CD4-positive, CD25-positive, alpha-beta regulatory T cell (primary cell): ENCODE data around the gene PRR15L. TPM values are rescaled to one million over a fixed set of nuclear protein-coding genes. Genes with fewer than 3 reads are reported as not detected.
A peak's percentile ranks its signal among the peaks of the same experiment; 100 is the strongest.

ENCODE experiments used
- ATAC-seq, 2 donors: fragments of 150-1000 bp; cut with Tn5 transposase; one replicate each; pipeline ENCODE4 v1.10.0; 2021; ENCODE audit warnings: low read depth in 2 of 2, moderate number of reproducible peaks in 2 of 2, moderate library complexity in 1 of 2
- DNase-seq, 3 donors: peaks; one replicate each; pipeline versions ENCODE4 v3.0.0 to v3.0.0-alpha.2; 2012 to 2022; ENCODE audit warnings: mixed read lengths in 1 of 3
- H3K27ac ChIP-seq: one replicate; pipeline ENCODE4 v1.7.0; 2013; ENCODE audit warnings: mild to moderate bottlenecking, low read length; ENCODE audit not compliant: insufficient read depth, poor library complexity, severe bottlenecking
- H3K27me3 ChIP-seq: one replicate; pipeline ENCODE4 v1.7.0; 2013; ENCODE audit warnings: low read length; ENCODE audit not compliant: control insufficient read depth, insufficient read depth
- H3K36me3 ChIP-seq: one replicate; pipeline ENCODE4 v1.7.0; 2013; ENCODE audit warnings: mild to moderate bottlenecking, low read length, moderate library complexity; ENCODE audit not compliant: control insufficient read depth, insufficient read depth
- H3K4me1 ChIP-seq: 2 replicates; pipeline ENCODE4 v1.7.0; 2013; ENCODE audit warnings: mild to moderate bottlenecking, low read length; ENCODE audit not compliant: insufficient read depth, control insufficient read depth, poor library complexity, severe bottlenecking
- H3K4me3 ChIP-seq: one replicate; pipeline ENCODE4 v1.7.0; 2013; ENCODE audit warnings: low read depth, mild to moderate bottlenecking, low read length, moderate library complexity
- H3K9me3 ChIP-seq, 2 experiments: 1 replicate in 1 of 2; 2 replicates in 1 of 2; pipeline ENCODE4 v1.7.0; 2013; ENCODE audit warnings: low read length in 2 of 2, mild to moderate bottlenecking in 1 of 2, moderate library complexity in 1 of 2; ENCODE audit not compliant: control insufficient read depth in 2 of 2
- H3K27ac Mint-ChIP-seq, 3 donors: one replicate each; pipeline ENCODE4 v1.8.0; 2020 to 2022; ENCODE audit warnings: mild to moderate bottlenecking in 3 of 3, mixed read lengths in 3 of 3, moderate library complexity in 2 of 3
- H3K27me3 Mint-ChIP-seq: one replicate; pipeline ENCODE4 v1.8.0; 2022; ENCODE audit warnings: mild to moderate bottlenecking, mixed read lengths
- H3K36me3 Mint-ChIP-seq: one replicate; pipeline ENCODE4 v1.8.0; 2020; ENCODE audit warnings: mixed read lengths
- H3K4me1 Mint-ChIP-seq, 4 donors: one replicate each; pipeline ENCODE4 v1.8.0; 2020 to 2022; ENCODE audit warnings: mixed read lengths in 4 of 4, mild to moderate bottlenecking in 1 of 4
- H3K4me3 Mint-ChIP-seq, 4 donors: one replicate each; pipeline ENCODE4 v1.8.0; 2020 to 2022; ENCODE audit warnings: mild to moderate bottlenecking in 4 of 4, mixed read lengths in 4 of 4, moderate library complexity in 3 of 4
- H3K9me3 Mint-ChIP-seq, 7 donors: one replicate each; pipeline ENCODE4 v1.8.0; 2020 to 2022; ENCODE audit warnings: mixed read lengths in 7 of 7, mild to moderate bottlenecking in 3 of 7, moderate library complexity in 2 of 7
- polyA plus RNA-seq, 4 donors: library from polyadenylated mRNA; unstranded; fragments of 300-500 nt; fragmentation: Illumina TruSeq; gene quantifications; one replicate each; pipeline ENCODE4 v1.2.3, GENCODE V29; 2021
- total RNA-seq: library from RNA; stranded (reverse); gene quantifications from one replicate; pipeline ENCODE4 v1.2.3, GENCODE V29; 2022

The PRR15L gene
- total and polyA plus RNA-seq, 5 donors from 2014 or later: 0.19 to 0.36 TPM; not detected in 3

- H3K4me3 Mint-ChIP-seq: peak overlapping the region in 1 of 4 donors; percentile 8
- H3K27ac Mint-ChIP-seq: peak overlapping the region in 1 of 3 donors; percentile 25
- H3K36me3 ChIP-seq: peaks cover 51% of the 10 kb centered on the region
- no peak for DNase-seq
- no peak overlapping the region for H3K4me3 ChIP-seq
- ATAC-seq: no peak
- H3K27me3 ChIP-seq: no peaks in the 10 kb centered on the region
- H3K27ac ChIP-seq: no peak overlapping the region
- H3K9me3 Mint-ChIP-seq: peaks cover 0 to 1% (median 0%) of the 10 kb centered on the region in 7 donors
- H3K27me3 Mint-ChIP-seq: no peaks in the 10 kb centered on the region
- no peaks in the 10 kb centered on the region for H3K9me3 ChIP-seq
- peaks cover 3 to 33% (median 25%) of the 10 kb centered on the region in 4 donors for H3K4me1 Mint-ChIP-seq
- H3K36me3 Mint-ChIP-seq: peaks cover 37% of the 10 kb centered on the region
- H3K4me1 ChIP-seq: peaks cover 16% of the 10 kb centered on the region
These were observed 17.6 kb upstream of the PRR15L start for GRCh38 chr17:47975189-47975822.

DNA sequence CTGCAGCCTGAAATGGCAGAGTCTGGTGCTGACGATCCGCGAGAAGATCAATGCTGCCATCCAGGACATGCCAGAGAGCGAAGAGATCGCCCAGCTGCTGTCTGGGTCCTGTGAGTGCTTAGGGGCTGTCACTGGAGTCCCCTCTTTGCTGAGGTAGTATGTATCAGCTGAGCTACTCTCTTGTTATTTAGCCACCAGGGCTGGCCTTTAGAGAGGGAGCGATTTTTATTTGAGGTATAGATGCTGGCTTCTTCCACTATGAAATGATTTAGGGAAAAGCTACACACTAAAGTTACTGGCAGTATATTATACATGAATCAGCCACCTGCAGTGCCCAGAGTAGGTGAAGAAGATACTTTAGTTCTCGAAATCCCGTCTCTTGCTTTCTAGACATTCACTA, 15.9 kb upstream of the PRR15L start:
- Histone ChIP-seq H3K4me1 (peaks cover 20% of the 10 kb centered on the region), H3K36me3 (peaks cover 34% of the 10 kb centered on the region), H3K4me3 (no peak overlapping the region), H3K9me3 (no peaks in the 10 kb centered on the region), H3K27ac (no peak overlapping the region), H3K27me3 (no peaks in the 10 kb centered on the region)
- H3K9me3 Mint-ChIP-seq: peaks cover 0 to 2% (median 0%) of the 10 kb centered on the region in 7 donors
- peak overlapping the region; percentile 30 to 87 (median 64) for H3K4me3 Mint-ChIP-seq
- no peak for ATAC-seq
- H3K27ac Mint-ChIP-seq: no peak overlapping the region
- H3K4me1 Mint-ChIP-seq: peaks cover 4 to 38% (median 25%) of the 10 kb centered on the region in 4 donors
- DNase-seq: no peak
- no peaks in the 10 kb centered on the region for H3K27me3 Mint-ChIP-seq
- H3K36me3 Mint-ChIP-seq: peaks cover 26% of the 10 kb centered on the region

GRCh38 chr17:47970725-47971499, 13.2 kb upstream of the PRR15L start, which contains the start of gene CDK5RAP3:
Gene CDK5RAP3, plus strand, starts transcription at chr17:47971113. Its CDS starts 34 bp downstream, at chr17:47971147.
- H3K36me3 ChIP-seq: peaks cover 20% of the 10 kb centered on the region
- no peaks in the 10 kb centered on the region for H3K27me3 ChIP-seq
- peaks cover 20% of the 10 kb centered on the region for H3K4me1 ChIP-seq
- peak; percentile 97 for ATAC-seq
- peak within 1 kb of the TSS; percentile 79 for H3K4me3 ChIP-seq
- peak within 1 kb of the TSS; percentile 93 to 97 (median 95) for H3K27ac Mint-ChIP-seq
- DNase-seq: peak; percentile 97 to 99 (median 98)
- peak within 1 kb of the TSS; percentile 72 for H3K27ac ChIP-seq
- H3K27me3 Mint-ChIP-seq: no peaks in the 10 kb centered on the region
- H3K4me1 Mint-ChIP-seq: peaks cover 4 to 38% (median 24%) of the 10 kb centered on the region in 4 donors
- H3K36me3 Mint-ChIP-seq: peaks cover 18% of the 10 kb centered on the region
- H3K4me3 Mint-ChIP-seq: peak within 1 kb of the TSS; percentile 90 to 99 (median 96)
- peaks cover 0 to 2% (median 0%) of the 10 kb centered on the region in 7 donors for H3K9me3 Mint-ChIP-seq
- H3K9me3 ChIP-seq: no peaks in the 10 kb centered on the region

DNA sequence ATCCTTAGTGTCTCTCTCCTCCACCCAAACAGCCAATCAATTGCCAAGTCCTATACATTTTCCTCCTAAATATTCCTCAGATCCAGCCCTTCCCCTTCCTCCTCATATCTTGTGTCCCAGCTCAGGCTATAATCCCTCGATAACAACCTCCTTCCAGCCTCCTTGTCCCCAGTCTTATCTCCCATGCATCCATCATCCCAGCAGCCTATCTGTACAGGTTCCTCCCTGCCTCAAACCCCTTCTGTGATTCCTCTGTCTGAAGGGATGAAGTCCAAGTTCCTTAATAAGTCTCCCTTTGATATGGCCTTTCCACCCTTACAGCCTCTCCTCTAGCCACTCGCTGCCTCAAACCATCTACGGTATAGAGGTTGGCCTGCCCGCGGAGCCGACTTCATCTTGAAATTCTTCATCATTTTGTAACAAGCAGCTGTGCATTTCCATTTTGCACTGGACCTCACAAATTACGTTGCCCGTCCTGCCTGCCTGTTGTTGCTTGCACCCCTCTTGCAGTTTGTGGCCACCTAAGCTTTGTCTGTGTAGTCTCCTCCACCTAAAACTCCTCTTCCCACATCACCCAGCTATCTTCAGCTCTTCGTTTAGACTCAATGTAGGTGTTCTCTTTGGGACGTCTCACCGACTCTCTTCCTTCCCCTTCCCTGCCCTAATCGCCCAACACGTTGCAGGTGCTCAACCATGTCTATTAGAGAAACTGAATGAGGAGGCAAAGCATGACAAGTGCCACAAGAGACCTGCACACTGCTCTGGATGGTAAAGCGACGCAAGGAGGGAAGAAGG, 12.4 kb upstream of the PRR15L start:
- H3K4me3 ChIP-seq: peak overlapping the region; percentile 78
- peaks cover 0 to 2% (median 0%) of the 10 kb centered on the region in 7 donors for H3K9me3 Mint-ChIP-seq

DNA sequence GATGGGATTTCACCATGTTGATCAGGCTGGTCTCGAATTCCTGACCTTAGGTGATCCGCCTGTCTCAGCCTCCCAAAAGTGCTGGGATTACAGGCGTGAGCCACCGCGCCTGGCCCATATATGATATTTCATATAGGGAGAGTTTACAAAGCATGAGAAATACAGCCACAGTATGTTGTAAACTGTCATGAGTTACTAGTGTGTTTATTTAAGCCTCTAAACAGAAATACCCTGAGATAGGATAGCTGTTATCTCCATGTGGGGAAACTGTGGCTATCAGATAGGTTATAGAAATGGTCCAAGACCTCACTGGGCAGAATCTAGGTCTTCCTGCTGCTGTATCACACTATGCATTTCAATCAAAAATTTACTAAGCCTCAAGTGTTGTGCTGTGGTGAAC, 11.2 kb upstream of the PRR15L start:
- Mint-ChIP-seq H3K27me3 (no peaks in the 10 kb centered on the region), H3K36me3 (peaks cover 2% of the 10 kb centered on the region), H3K4me1 (peaks cover 4 to 35% (median 22%) of the 10 kb centered on the region in 4 donors), H3K9me3 (peaks cover 0 to 2% (median 0%) of the 10 kb centered on the region in 7 donors), H3K4me3 (peak overlapping the region in 1 of 4 donors; percentile 55), H3K27ac (no peak overlapping the region)
- H3K9me3 ChIP-seq: no peaks in the 10 kb centered on the region
- no peak overlapping the region for H3K4me3 ChIP-seq
- H3K36me3 ChIP-seq: peaks cover 3% of the 10 kb centered on the region
- H3K27me3 ChIP-seq: no peaks in the 10 kb centered on the region
- peaks cover 20% of the 10 kb centered on the region for H3K4me1 ChIP-seq
- no peak for ATAC-seq
- DNase-seq: no peak
- H3K27ac ChIP-seq: no peak overlapping the region

More for the DNA sequence above, 12.4 kb upstream of the PRR15L start:
- Mint-ChIP-seq H3K36me3 (peaks cover 12% of the 10 kb centered on the region), H3K27me3 (no peaks in the 10 kb centered on the region), H3K27ac (peak overlapping the region; percentile 93 to 97 (median 95)), H3K4me1 (peaks cover 4 to 38% (median 24%) of the 10 kb centered on the region in 4 donors), H3K4me3 (peak overlapping the region; percentile 90 to 99 (median 96))
- ATAC-seq: no peak
- Histone ChIP-seq H3K27ac (peak overlapping the region; percentile 72), H3K9me3 (no peaks in the 10 kb centered on the region), H3K27me3 (no peaks in the 10 kb centered on the region), H3K4me1 (peaks cover 20% of the 10 kb centered on the region), H3K36me3 (peaks cover 12% of the 10 kb centered on the region)
- no peak for DNase-seq

DNA sequence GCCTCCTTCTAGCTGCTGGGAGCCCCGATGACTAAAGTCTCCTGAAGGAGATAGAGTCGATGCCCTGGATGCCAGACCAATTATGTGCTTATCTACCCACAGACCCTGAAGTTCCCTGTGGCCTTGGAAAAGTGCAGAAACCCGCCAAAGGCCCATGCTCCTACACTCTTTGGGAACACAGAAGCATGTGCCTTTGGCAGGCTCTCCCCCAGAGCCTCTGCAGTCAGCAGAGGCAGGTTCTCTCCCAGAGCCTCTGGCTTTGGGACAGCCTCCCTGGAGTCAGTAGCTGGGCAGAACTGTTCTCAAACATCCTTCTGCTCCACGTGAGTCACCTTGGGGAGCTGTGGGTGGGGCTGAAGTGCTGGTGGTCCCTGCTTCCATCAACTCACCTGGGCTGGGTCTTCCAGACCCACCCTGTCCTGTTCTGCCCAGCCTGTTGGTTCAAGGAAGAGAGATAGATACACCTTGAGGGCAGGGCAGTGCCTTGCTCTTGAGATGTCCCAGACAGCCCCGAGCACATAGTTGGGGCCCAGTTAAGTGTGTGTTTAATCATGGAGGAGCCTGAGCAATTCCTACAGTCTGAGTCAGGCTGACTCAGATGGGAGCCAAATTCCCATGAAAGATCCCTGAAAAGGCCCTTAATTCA, 10.0 kb upstream of the PRR15L start:
- Mint-ChIP-seq H3K4me1 (peaks cover 4 to 25% (median 16%) of the 10 kb centered on the region in 4 donors), H3K27me3 (no peaks in the 10 kb centered on the region), H3K36me3 (peaks cover 3% of the 10 kb centered on the region), H3K27ac (no peak overlapping the region), H3K9me3 (peaks cover 0 to 2% (median 0%) of the 10 kb centered on the region in 7 donors), H3K4me3 (peak overlapping the region in 1 of 4 donors; percentile 12)
- Histone ChIP-seq H3K4me1 (peaks cover 20% of the 10 kb centered on the region), H3K4me3 (no peak overlapping the region), H3K36me3 (no peaks in the 10 kb centered on the region), H3K27ac (no peak overlapping the region), H3K9me3 (no peaks in the 10 kb centered on the region), H3K27me3 (no peaks in the 10 kb centered on the region)
- no peak for ATAC-seq
- no peak for DNase-seq

DNA sequence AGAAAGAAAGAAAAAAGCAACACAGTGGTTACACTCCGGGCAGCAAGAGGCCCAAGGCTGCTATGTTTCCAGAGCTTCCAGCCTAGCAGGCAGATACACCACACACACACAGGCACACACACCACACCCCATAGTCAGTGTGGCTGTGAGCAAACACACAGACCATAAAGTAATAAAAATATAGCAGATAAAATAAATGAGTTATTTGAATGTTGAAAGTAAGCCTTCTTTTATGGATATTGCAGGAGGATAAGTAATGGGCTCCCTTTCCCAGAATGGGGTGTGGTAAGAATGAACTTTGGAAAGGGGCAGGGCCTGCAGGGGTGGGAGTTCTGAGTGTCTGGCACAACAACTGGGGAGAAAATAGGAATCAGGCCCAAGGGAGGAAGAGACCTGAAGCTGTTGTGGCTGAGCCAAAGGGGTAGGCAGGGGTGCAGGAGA, 8.4 kb upstream of the PRR15L start:
- peaks cover 0 to 2% (median 0%) of the 10 kb centered on the region in 7 donors for H3K9me3 Mint-ChIP-seq
- Histone ChIP-seq H3K36me3 (no peaks in the 10 kb centered on the region), H3K4me1 (peaks cover 8% of the 10 kb centered on the region), H3K4me3 (no peak overlapping the region), H3K9me3 (no peaks in the 10 kb centered on the region), H3K27ac (no peak overlapping the region), H3K27me3 (no peaks in the 10 kb centered on the region)
- H3K27ac Mint-ChIP-seq: no peak overlapping the region
- peaks cover 4 to 12% (median 9%) of the 10 kb centered on the region in 4 donors for H3K4me1 Mint-ChIP-seq
- no peaks in the 10 kb centered on the region for H3K27me3 Mint-ChIP-seq
- H3K36me3 Mint-ChIP-seq: peaks cover 3% of the 10 kb centered on the region
- ATAC-seq (no peak), DNase-seq (no peak)
- H3K4me3 Mint-ChIP-seq: peak overlapping the region in 1 of 4 donors; percentile 45
